GM11168 (cell line): Measurements from ENCODE around the gene POU2AF1.

Experiments used
- in situ Hi-C: fragments of 300-500 bp; cut with MboI; formaldehyde crosslinking; loops from one replicate; pipeline ENCODE4 v1.12.0; 2022; ENCODE audit warnings: low sequenced_read_pairs; ENCODE audit not compliant: unreplicated experiment

The POU2AF1 gene

DNA sequence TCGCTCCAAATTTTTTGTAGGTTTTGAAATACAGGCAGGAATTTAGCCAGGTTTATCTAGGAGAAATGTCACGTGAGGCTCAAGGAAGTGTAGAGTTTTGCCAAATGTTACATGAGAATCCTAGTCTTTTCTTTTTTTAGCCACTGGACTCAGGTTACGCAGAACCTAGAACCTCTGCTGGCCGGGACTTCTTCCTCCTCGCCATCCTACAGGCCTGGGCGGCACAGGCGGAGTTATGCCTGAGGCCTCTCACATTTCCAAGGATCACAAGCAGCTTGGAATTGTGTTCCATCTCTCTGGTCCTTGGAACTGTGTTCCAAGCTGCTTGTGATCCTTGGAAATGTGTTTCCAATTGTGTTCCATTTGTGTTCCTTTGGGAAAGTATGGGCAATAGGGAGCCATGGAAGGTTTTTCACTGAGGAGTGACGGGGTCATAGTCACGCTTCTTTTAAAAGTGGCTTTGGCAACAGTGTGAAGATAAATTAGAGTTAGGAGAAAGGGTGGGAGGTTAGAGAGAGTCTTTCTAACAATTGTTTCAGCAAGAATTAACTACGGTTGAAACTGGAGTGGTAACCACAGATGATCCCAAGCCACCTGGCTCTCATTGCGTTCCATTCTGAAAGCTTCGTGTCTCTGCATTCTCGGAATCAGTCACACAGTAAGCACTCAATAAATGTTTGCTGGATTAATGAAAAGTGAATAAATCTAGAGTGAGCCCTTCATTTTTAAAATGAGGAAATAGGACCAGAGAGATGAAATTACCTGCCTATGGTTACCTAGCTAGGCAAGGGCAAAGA lies 12.5 kb upstream of the POU2AF1 start:
- in situ Hi-C loops = no loop called here

DNA sequence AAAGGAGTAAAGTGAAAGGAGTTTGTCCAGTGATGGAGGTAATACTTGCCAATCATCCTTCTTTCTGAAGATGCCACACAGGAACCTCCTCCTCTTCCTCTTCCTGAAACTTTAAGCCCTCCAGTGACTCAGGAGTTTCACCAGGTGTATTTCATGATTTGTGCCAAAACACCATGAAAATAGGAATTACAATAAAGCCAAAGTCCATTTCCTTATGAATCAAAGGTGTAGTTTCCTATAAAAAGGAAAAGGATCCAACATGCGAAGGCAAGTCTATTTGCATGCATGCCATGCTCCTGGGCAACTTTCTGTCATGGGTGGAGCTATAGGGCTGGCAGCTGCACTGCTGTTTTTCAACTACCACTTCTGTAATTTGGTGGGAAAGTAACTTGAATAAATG lies 9.8 kb upstream of the POU2AF1 start:
- in situ Hi-C loops = no loop called here

DNA sequence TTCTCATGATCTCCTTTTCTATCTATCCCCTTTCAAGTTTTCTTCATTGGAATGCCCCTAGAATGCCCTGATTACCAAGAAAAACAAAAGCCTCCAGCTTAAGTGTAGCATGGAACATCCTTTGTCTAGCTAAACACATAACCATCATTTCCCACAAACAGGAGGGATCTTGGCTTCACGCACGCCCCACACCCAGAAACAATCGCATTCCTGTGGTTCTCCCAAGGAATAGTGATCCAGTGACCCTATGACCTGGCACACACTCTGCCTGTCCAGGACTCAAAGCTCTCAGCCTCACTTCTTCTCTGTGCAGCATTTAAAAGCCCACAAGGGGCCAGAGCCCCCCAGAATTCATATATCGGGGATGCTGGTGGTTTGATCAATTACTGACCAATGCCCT lies 9.3 kb upstream of the POU2AF1 start:
- in situ Hi-C loops = no loop called here

DNA sequence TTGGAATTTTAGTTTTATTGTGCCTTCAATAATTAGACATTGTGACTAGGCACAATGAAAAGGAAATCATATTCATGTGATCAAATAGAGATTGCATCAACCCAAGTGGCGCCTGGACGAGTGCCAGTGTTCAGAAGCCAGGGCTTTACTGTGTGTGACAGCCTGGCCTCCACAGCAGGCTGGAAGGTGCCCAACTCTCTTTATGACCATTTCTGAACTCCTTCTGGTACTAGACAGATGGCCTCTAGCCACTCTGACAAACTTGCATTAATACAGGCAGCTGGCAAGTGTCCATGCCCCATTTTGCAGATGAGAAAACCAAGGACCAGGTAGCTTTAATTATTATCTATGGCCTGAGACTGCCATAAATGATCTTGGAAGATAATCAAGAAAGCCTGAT lies 8.3 kb upstream of the POU2AF1 start:
- in situ Hi-C loops = no loop called here

DNA sequence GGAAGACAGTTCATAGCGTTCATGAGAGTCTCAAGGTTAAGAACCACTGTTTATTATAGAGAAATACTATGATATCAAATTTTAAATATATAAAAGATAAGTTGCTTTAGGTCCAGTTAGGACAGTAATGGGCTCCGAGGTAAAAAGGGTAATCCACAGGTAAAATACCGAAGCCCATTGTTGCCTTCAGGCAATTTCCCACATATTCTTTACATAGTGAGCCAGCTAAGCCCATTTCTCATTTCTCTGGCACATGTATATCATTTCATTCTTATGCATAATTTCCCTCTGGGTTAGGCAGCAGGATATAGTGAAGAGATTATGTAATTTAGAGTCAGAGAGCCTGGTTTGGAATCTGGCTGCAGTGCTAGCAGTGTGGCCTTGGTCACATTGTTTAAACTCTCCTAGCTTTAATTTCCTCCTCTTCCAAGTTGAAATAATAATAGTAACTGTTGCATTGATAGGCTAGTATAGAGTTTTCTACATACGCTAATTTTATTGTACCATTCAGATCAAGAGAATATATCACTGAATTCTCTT lies 7.6 kb upstream of the POU2AF1 start:
- in situ Hi-C loops = no loop called here

DNA sequence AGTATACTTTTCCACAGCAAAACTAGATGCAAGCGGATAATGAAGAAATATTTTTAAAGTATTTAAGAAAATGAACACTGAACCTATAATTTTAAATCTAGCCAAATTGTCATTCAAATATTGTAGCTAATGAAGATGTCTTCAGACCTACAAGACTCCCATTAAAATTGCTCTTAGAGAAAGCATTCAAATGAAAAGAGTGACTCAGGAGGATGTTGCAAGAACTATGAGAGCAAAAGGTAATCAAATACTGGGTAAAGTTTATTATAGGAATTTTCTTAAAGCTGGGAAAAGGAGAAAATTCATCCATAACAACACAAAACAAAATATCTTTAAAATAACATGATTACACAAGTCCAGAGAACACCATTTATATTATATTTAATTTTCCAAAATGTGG lies 5.4 kb upstream of the POU2AF1 start:
- in situ Hi-C loops = no loop called here

DNA sequence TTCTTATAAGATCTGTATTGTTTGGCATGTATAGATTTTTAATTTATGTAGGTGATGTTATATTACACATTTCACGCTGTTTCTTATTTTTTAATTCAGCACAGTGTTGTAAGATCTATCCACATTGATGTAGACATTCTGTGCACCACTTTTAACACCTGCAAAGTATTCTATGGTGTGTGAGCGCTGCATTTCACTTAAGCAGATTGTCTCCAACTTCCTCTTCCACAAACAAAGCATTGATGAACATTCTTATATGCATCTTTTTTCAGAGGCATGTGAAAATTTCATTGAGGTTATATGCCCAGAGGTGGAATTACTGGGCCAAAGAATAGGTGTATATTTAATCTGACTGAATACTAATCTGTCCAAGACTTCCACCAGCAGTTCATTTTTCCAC lies 3.4 kb upstream of the POU2AF1 start:
- in situ Hi-C loops = no loop called here

DNA sequence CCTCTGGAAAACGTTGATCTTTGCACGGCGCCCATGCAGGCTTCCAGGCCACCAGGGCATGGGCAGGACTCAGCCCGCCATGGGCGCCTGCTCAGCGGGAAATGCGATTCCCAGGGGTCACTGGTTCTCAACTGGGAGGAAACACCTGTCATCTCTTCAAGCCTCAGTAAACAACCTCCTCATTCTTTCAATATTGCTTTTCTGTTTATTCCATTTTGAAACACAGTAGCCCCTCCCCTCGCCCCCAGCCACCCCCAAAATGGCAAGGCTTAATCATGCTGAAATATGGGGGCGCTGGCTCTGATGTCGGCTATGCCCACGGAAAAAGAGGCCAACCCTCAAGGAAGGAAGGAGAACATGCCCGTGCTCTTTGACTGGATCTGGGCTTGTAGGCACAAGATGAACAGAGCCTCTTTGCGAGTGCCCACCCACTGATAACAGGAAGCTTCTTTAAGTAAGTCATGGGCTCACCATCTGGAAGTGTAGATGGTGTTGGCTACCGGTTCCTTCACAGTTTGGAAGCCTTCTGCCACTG lies 594 bp upstream of the POU2AF1 start:
- in situ Hi-C loops = no loop called here

DNA sequence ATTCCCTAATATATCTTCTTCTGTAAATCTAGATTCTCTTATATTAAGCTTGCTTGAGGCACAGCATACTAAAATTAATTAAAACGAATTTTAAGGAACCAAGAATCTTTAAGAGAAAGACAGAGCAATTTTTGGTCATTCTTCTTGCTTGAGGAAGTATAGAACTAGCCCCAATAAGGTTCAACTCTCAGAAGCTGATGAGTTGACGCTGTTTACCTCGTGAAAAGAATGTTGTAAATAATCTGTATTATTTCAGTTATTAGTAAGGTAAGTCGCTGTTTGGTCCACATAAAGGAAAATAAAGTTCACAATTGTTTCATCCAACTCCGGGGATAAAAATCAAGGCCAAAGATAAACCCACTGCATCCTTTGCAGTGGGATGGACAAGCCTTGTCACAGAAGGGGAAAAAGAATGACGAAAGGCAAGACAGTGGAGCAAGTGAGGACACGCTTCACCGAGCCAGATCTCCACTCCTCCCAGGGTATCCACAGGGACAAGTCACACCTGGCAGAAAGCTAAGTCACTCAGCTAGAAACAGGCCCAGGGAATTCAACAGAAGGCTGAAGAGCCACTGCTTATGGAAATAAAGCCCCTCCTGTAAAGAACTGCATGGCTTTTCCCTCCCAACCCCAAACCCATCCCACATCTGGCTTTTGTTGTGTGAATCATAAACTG lies 752 bp downstream of the POU2AF1 start:
- in situ Hi-C loops = no loop called here

DNA sequence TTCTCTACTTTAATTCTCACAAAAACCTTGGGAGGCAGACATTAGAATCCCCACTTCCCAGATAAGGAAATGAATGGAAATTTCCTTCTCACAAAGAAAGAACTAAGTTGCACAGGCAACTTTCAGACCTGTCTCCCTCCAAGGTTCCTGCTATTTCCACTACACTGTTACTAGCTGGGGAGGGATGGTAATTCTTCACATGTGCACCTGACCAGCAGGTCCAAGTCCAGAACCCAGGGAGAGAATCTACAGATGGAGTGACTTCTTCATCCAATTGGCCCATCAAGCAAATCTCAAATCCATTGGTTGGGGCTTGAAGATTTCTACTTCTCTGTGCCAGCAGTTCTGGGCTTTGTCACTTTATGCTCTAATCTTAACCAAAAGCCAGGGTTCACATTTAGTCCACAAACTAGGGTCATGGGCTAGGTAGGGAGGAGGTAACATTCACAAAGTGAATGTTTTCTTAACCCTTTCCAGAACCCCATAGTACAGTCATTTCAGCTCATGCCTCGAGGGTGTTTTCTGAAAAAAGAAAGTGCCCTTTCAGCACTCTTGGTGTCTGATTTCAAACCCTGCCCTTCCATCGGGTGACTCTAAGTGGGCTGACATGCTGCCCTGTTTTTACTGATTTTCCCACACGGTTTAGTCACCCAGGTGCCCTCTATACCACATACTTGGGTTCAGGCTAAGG lies 2.7 kb downstream of the POU2AF1 start:
- in situ Hi-C loops = no loop called here

DNA sequence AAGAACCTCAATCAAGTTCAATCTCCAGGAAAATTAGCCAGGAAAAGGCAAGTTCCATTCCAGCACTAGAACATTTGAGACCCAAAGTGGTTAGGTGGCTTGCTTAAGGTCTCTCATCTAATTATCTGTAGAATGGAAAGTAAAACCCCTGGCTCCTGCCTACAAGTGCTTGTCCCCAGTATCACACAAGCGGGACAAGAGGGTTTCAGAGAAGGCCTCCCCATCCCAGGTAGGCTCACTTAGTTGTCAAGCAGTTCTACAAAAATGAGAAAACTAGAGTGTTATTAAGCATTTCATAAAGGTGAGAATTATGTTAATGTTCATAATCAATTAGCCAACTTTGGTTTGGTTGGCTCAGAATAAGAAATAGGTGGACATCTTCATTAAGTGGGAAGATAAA lies 5.5 kb downstream of the POU2AF1 start:
- in situ Hi-C loops = loop anchor here (5.0 kb wide), 1 partner anchor 34 kb away; no protein-coding TSS in a partner anchor

DNA sequence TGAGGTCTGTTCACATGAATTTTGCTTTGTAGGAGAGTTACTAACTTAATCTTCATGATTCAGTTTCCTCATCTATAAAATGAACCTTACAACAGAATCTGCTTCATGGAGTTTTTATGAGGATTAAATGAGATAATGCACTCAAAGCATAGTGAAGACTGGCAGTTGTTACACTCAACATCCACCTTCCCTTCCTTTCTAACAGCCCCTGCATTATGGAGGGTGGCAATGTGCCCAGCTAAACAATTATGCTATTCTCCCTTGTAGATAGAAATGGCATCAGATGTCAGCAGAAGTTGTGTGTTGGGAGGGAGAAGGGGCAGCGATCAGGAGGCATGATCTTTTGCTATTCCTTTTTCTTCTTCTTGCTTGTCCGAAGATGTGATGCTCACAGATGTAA lies 6.5 kb downstream of the POU2AF1 start:
- in situ Hi-C loops = loop anchor here (5.0 kb wide), 1 partner anchor 35 kb away; no protein-coding TSS in a partner anchor

DNA sequence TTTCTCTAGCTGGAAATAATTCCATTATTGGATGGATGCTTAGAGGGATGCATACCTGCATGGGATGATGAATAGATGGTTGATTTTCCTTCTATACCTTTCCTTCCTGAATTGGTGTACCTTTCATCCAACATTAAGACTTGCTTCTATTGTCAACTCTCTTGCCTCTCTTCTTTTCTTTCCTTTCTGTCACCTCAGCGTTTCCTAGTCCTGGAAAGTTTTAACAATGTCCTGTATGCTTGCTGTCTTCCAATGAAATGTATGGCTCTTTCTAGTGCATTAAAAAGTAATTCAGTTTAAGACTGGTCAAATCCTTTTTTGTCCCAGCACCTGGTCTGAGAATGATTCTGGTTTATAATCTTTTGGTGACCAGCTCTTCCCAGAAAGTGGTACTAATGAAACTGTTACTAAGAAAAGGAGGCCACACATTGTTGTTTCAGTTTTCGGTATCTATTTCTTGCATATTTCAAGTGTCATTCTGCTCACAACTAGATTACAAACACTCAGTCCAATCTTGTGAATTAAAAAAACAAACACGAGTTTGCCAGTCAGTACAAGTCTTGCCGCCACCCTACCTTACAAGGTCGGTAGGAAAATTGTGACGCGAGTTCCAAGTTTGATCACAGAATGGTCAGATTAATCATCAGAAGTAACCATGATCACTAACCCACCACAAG lies 8.0 kb downstream of the POU2AF1 start:
- in situ Hi-C loops = loop anchor here (5.0 kb wide), 1 partner anchor 36 kb away; no protein-coding TSS in a partner anchor

DNA sequence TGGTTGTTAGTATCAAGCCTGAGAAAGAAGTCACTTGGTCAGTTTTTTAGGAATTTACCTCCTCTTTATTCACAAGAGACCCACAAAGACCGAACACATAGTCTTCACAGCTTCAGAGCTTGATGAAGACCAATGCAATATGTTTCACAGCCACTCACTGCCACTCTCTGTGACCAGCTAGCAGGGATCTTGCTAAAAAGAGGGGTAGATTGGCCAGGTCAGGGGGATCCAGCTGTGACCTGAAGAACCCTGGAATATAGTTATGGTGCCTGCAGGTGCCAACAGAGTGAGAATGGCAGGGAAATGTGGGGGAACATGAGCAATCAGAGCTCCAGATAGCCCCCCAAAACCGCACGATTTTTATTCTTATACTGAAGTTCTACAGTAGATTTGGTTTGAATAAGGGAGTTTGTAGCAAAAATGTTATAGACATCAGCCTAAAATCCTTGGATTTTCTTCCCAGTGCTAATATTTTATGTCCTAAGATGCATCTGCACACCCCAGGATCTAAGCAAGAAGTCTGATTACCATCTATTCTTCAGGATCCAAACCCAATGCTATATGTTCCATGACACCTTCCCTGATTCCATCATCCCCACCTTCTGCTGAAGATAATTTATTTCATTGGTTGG lies 8.7 kb downstream of the POU2AF1 start:
- in situ Hi-C loops = loop anchor here (5.0 kb wide), 1 partner anchor 37 kb away; no protein-coding TSS in a partner anchor

DNA sequence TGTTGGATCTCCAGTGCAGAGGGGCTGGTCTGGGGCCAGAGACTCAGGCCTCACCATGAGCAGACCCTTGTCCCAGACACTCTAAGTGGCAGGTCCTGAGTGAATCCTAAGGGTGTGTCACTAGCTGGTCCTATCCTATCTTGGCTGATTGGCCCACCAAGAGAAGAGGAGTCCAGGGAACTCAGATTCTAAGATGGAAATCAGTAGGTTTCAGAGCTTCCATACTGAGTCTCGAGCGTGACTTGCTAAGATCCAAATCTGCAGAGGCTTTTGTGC lies 10.9 kb downstream of the POU2AF1 start:
- in situ Hi-C loops = no loop called here

DNA sequence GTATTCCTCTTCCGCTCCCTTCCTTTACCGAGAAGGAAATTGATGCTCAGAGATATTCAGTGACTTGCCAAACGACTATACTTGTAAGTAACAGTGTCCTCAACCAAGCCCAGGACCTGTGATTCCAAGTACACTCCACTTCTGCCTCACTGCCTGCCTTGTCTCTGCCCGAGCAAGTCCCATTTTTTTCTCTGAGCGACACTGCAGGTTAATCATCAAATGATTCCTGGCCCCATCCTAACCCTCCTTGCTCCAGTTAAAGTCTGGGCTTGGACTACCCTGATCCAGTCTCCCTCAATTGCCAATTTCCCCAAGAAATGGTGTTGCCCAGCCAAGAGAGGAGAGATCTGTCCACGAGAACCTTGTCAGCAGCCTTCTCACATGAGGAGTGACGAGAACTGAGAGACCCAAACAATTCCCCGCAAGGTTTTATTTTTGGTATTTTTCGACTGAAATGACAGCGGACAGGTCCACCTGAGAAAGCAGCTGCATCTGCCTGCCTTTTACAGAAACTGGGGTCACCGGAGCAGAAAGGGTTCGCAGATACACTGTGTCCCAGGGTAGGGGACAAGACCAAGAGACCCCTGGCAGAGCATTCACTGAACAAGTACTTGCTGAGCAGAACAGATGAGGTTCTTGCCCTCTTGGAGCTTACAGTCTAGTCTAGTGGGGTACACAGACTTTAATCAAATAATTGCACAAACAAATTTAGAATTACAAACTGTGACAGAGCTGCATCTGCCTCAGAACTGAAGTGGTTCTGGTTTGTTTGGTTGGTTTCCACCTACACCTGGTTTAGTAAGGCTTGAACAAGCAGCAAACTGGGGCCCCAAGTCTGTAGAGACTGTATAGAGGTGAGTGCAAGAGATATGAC lies 11.4 kb downstream of the POU2AF1 start:
- in situ Hi-C loops = no loop called here

DNA sequence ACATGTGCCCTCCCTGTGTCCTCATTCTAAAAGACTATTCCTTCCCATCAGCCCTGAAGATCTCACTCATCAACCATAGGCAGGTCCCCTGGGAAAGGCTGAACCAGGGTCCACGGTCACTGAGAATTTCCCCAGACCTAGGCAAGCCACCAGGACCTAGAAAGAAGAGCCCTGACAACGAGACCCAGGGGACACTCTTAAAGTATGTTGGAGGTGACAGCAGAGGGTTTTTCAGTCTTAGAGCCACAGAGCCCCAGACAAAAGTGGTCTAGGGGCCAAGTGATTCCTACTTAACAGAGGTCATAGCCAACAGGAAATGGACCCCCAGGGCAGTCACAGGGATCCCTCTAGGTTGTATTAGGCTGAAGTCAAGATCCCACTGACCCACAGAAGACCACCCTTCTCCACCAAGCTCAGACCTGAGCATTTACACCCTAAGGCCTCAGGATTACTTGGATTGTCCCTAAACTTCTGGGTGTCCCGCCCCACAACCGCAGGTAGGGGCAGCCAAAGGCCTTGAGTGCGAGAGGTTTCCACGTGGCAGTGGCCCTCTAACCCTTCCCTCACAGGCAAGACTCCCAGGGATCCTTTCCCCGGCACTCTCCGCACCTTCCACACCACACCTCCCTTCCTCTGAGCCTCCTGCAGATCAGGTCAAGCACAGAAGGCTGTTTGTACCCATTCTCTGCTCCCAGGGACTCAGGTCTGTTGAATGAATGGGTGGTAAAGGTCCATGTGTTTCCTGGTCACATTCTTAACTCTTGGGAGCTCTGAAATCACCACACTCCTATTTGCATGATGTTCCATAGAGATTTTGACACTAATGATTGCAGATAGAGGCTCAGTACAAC lies 12.3 kb downstream of the POU2AF1 start:
- in situ Hi-C loops = no loop called here
